ENCODE measurements around the gene AUTS2.

DNA sequence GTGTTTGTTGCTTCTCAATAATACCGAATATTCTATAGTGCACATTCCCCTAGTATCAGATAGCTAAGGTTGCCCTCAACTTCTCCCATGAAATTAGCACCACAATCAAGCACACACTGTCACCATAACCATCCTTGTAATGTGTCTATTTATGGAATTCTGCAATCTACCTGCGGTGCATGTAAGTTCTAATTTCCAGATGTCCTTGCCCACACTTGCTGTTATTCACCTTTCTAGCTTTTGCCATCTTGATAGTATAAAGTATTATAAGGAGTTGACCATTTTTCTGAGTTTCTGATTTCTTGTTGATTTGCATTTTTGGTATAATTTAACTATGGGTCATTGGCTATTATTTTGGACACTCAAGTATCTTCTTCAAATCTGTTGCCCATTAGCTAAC is 1043.6 kb downstream of the AUTS2 start:
- TF ChIP-seq EZH2 (IDR thresholded peaks at IDR 0.05; ENCODE audit: insufficient read depth, poor library complexity, severe bottlenecking) (no peak), EZH2phosphoT487 (IDR thresholded peaks at IDR 0.05; ENCODE audit: insufficient read depth, low read depth) (no peak)

Data from GM23248 (cell line).